ENCODE data around the gene RPS6KA1. TPM values are rescaled to one million over a fixed set of nuclear protein-coding genes. Genes with fewer than 3 reads are reported as not detected.

RPS6KA1 gene
- total and polyA plus RNA-seq, 9 of the 15 experiments (the other 6 are each of a cell fraction or from before 2014, with no cell fraction given): 2.4 to 61.0 (median 35.5) TPM

- TF ChIP-seq ZNF551 (CRISPR knock-in tag; IDR thresholded peaks at IDR 0.05) (no peak), KDM5B (IDR thresholded peaks at IDR 0.05; ENCODE audit: insufficient replicate concordance, low read depth, low read length) (peak; percentile 61), ZEB2 (IDR thresholded peaks at IDR 0.05) (peak; percentile 64; the same call in 1 of the 2 replicates), SRF (CRISPR knock-in tag; IDR thresholded peaks at IDR 0.05) (peak in 1 of 2 experiments; percentile 66; a peak in 1 of 4 replicates), ZNF395 (CRISPR knock-in tag; IDR thresholded peaks at IDR 0.05) (peak; percentile 59; the same call in 1 of the 2 replicates), ATF7 (IDR thresholded peaks at IDR 0.05) (peak; percentile 73), ZNF766 (CRISPR knock-in tag; conservative IDR thresholded peaks at IDR 0.05) (peak; percentile 65; the same call in 1 of the 2 replicates), TEAD4 (IDR thresholded peaks at IDR 0.05; ENCODE audit: low read length) (peak; percentile 31; the same call in 1 of the 2 replicates), TEAD4 (CRISPR knock-in tag; IDR thresholded peaks at IDR 0.05; ENCODE audit: borderline replicate concordance) (0 out of 2 replicates have a peak, but pooled peaks have one; percentile 6), CEBPG (CRISPR knock-in tag; IDR thresholded peaks at IDR 0.05) (peak; percentile 89), CEBPG (tag; conservative IDR thresholded peaks at IDR 0.05 in 1 of 2, IDR thresholded peaks at IDR 0.05 in 1 of 2) (peak in 1 of 2 experiments; percentile 52; a peak in 3 of 4 replicates), MAZ (CRISPR knock-in tag; conservative IDR thresholded peaks at IDR 0.05 in 1 of 2, IDR thresholded peaks at IDR 0.05 in 1 of 2) (peak; percentile 63 to 88), ZBTB7A (IDR thresholded peaks at IDR 0.05; ENCODE audit: borderline replicate concordance, control insufficient read depth, low read depth, low read length) (peak; percentile 60), ZZZ3 (IDR thresholded peaks at IDR 0.05) (no peak), XRCC5 (IDR thresholded peaks at IDR 0.05; ENCODE audit: low read depth, low read length) (peak; percentile 94; the same call in 1 of the 2 replicates)
- TF ChIP-seq, protein P1, sequence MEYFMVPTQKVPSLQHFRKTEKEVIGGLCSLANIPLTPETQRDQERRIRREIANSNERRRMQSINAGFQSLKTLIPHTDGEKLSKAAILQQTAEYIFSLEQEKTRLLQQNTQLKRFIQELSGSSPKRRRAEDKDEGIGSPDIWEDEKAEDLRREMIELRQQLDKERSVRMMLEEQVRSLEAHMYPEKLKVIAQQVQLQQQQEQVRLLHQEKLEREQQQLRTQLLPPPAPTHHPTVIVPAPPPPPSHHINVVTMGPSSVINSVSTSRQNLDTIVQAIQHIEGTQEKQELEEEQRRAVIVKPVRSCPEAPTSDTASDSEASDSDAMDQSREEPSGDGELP (CRISPR knock-in tag; IDR thresholded peaks at IDR 0.05; ENCODE audit: borderline replicate concordance): peak; percentile 89
- TF ChIP-seq, protein P2, sequence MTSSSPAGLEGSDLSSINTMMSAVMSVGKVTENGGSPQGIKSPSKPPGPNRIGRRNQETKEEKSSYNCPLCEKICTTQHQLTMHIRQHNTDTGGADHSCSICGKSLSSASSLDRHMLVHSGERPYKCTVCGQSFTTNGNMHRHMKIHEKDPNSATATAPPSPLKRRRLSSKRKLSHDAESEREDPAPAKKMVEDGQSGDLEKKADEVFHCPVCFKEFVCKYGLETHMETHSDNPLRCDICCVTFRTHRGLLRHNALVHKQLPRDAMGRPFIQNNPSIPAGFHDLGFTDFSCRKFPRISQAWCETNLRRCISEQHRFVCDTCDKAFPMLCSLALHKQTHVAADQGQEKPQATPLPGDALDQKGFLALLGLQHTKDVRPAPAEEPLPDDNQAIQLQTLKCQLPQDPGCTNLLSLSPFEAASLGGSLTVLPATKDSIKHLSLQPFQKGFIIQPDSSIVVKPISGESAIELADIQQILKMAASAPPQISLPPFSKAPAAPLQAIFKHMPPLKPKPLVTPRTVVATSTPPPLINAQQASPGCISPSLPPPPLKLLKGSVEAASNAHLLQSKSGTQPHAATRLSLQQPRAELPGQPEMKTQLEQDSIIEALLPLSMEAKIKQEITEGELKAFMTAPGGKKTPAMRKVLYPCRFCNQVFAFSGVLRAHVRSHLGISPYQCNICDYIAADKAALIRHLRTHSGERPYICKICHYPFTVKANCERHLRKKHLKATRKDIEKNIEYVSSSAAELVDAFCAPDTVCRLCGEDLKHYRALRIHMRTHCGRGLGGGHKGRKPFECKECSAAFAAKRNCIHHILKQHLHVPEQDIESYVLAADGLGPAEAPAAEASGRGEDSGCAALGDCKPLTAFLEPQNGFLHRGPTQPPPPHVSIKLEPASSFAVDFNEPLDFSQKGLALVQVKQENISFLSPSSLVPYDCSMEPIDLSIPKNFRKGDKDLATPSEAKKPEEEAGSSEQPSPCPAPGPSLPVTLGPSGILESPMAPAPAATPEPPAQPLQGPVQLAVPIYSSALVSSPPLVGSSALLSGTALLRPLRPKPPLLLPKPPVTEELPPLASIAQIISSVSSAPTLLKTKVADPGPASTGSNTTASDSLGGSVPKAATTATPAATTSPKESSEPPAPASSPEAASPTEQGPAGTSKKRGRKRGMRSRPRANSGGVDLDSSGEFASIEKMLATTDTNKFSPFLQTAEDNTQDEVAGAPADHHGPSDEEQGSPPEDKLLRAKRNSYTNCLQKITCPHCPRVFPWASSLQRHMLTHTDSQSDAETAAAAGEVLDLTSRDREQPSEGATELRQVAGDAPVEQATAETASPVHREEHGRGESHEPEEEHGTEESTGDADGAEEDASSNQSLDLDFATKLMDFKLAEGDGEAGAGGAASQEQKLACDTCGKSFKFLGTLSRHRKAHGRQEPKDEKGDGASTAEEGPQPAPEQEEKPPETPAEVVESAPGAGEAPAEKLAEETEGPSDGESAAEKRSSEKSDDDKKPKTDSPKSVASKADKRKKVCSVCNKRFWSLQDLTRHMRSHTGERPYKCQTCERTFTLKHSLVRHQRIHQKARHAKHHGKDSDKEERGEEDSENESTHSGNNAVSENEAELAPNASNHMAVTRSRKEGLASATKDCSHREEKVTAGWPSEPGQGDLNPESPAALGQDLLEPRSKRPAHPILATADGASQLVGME (CRISPR knock-in tag; IDR thresholded peaks at IDR 0.05): peak; percentile 97
Measured at GRCh38 chr1:26541816-26542711, 12.5 kb downstream of the RPS6KA1 start (continued).
